M059J (cell line): ENCODE data around the gene ONECUT3. TPM values are rescaled to one million over a fixed set of nuclear protein-coding genes. Genes with fewer than 3 reads are reported as not detected.
"Not testable (repeated sequence)": the region's sequence is repeated elsewhere in the genome, so short reads cannot be mapped to it uniquely, and the experiment has no call there.

Experiments used
- DNase-seq: peaks from one replicate; pipeline ENCODE4 v3.0.0-alpha.2; 2012; ENCODE audit warnings: low read depth
- total RNA-seq: library from RNA; depleted of rRNA; stranded (reverse); fragments of >200 nt; shearing (Covaris generic); gene quantifications from 2 replicates; pipeline ENCODE4 v1.2.3, GENCODE V29; 2014

Gene ONECUT3
- total RNA-seq, 1 experiment from 2014 or later, result not detected

GRCh38 chr19:1794424-1795172 lies 41.3 kb downstream of the ONECUT3 start:
- DNase-seq, result no peak

- no peak for DNase-seq
Measured at GRCh38 chr19:1796395-1797142, 43.3 kb downstream of the ONECUT3 start.

GRCh38 chr19:1797313-1797712 lies 44.0 kb downstream of the ONECUT3 start:
- DNase-seq, result not testable (repeated sequence)

GRCh38 chr19:1799695-1800342 lies 46.5 kb downstream of the ONECUT3 start:
- no peak for DNase-seq

- DNase-seq, result no peak
Measured at GRCh38 chr19:1804858-1805257, 51.6 kb downstream of the ONECUT3 start.

- DNase-seq, result no peak
Measured at GRCh38 chr19:1805401-1806183, 52.3 kb downstream of the ONECUT3 start.

- DNase-seq, result no peak
Measured at GRCh38 chr19:1806184-1807029, 53.1 kb downstream of the ONECUT3 start.

GRCh38 chr19:1807030-1807694 lies 53.9 kb downstream of the ONECUT3 start:
- no peak for DNase-seq

- no peak for DNase-seq
Measured at GRCh38 chr19:1807695-1808394, 54.5 kb downstream of the ONECUT3 start.

- no peak for DNase-seq
Measured at GRCh38 chr19:1808395-1808731, 55.1 kb downstream of the ONECUT3 start.

- DNase-seq, result no peak
Measured at GRCh38 chr19:1809678-1810077, 56.4 kb downstream of the ONECUT3 start.

- no peak for DNase-seq
Measured at GRCh38 chr19:1810439-1811160, 57.3 kb downstream of the ONECUT3 start.

GRCh38 chr19:1811472-1811894 lies 58.2 kb downstream of the ONECUT3 start:
- DNase-seq, result peak; percentile 97

GRCh38 chr19:1811942-1812425 lies 58.7 kb downstream of the ONECUT3 start, which contains the start of gene ATP8B3:
TSS of gene ATP8B3 (minus strand) at chr19:1812276. CDS start at chr19:1811736, 540 bp downstream.
- DNase-seq, result no peak

GRCh38 chr19:1812426-1813191 lies 59.3 kb downstream of the ONECUT3 start:
- DNase-seq, result peak; percentile 97

- DNase-seq, result no peak
Measured at GRCh38 chr19:1813192-1814182, 60.2 kb downstream of the ONECUT3 start.

- no peak for DNase-seq
Measured at GRCh38 chr19:1814391-1814790, 61.1 kb downstream of the ONECUT3 start.
